H1 (cell line): ENCODE results near the gene MARS2.

ENCODE experiments used
- CTBP2 ChIP-seq: IDR thresholded peaks from 2 replicates; pipeline ENCODE4 v1.7.0; 2011; ENCODE audit warnings: borderline replicate concordance, mild to moderate bottlenecking, moderate library complexity, mixed read lengths, low read length; ENCODE audit not compliant: insufficient read depth, insufficient read length
- EGR1 ChIP-seq: IDR thresholded peaks from 2 replicates; pipeline ENCODE4 v1.6.1; 2011; ENCODE audit warnings: low read depth, low read length, borderline replicate concordance
- JUN ChIP-seq: IDR thresholded peaks from 2 replicates; pipeline ENCODE4 v1.6.1; 2011; ENCODE audit warnings: low read depth, mild to moderate bottlenecking, improper control_type of control experiment, low read length
- KDM5A ChIP-seq: fragments of 200-600 bp; IDR thresholded peaks from 2 replicates; pipeline ENCODE4 v1.7.1; 2012; ENCODE audit warnings: mild to moderate bottlenecking, low read length, inconsistent platforms, mixed read lengths
- POLR2AphosphoS5 ChIP-seq: IDR thresholded peaks from 2 replicates; pipeline ENCODE4 v1.6.1; 2011; ENCODE audit warnings: low read depth, low read length
- RAD21 ChIP-seq, 2 experiments: IDR thresholded peaks in 1 of 2; conservative IDR thresholded peaks in 1 of 2; 2 replicates each; pipeline ENCODE4 v1.6.1; 2011; ENCODE audit warnings: low read depth in 2 of 2, low read length in 2 of 2, improper control_type of control experiment in 1 of 2, inconsistent platforms in 1 of 2, mild to moderate bottlenecking in 1 of 2, moderate library complexity in 1 of 2
- SIN3A ChIP-seq, 2 experiments: IDR thresholded peaks in 1 of 2; conservative IDR thresholded peaks in 1 of 2; 2 replicates each; pipeline ENCODE4 v1.6.1; 2011 to 2012; ENCODE audit warnings: low read length in 2 of 2, improper control_type of control experiment in 1 of 2, low read depth in 1 of 2, mild to moderate bottlenecking in 1 of 2
- TCF12 ChIP-seq: IDR thresholded peaks from 2 replicates; pipeline ENCODE4 v1.6.1; 2011; ENCODE audit warnings: low read depth, mild to moderate bottlenecking, low read length
- YY1 ChIP-seq: IDR thresholded peaks from 2 replicates; pipeline ENCODE4 v1.6.1; 2011; ENCODE audit warnings: low read depth, mild to moderate bottlenecking, low read length

- TF ChIP-seq CTBP2 = no peak
- TF ChIP-seq YY1 = no peak
- no peak for TF ChIP-seq EGR1
- no peak for TF ChIP-seq SIN3A (conservative IDR thresholded peaks at IDR 0.05 in 1 of 2, IDR thresholded peaks at IDR 0.05 in 1 of 2; ENCODE audit: low read depth in 1 of 2, low read length in 2 of 2)
- no peak for TF ChIP-seq RAD21 (IDR thresholded peaks at IDR 0.05 in 1 of 2, conservative IDR thresholded peaks at IDR 0.05 in 1 of 2; ENCODE audit: low read depth in 2 of 2, low read length in 2 of 2)
- TF ChIP-seq TCF12 = no peak
- TF ChIP-seq POLR2AphosphoS5 = no peak
- TF ChIP-seq JUN = no peak
- TF ChIP-seq KDM5A = no peak
Observed at GRCh38 chr2:197673606-197674005, 31.6 kb upstream of the MARS2 start.
